Tibial nerve (tissue), 4 donors: ENCODE results near the gene DUSP18.

Experiments used
- CTCF ChIP-seq, 5 experiments: fragments of 200-600 bp in 3 of 5; fragments of 450-650 bp in 2 of 5; sonication (generic) in 3 of 5; IDR thresholded peaks; one replicate each; pipeline ENCODE4 v1.5.1; 2016 to 2019; ENCODE audit warnings: antibody characterized with exemption in 5 of 5, mild to moderate bottlenecking in 3 of 5, moderate library complexity in 2 of 5
- EP300 ChIP-seq, 2 donors: sonication (generic); formaldehyde crosslinking; IDR thresholded peaks; one replicate each; pipeline ENCODE4 v1.6.1; 2017; ENCODE audit warnings: antibody characterized with exemption in 2 of 2, mild to moderate bottlenecking in 1 of 2
- POLR2A ChIP-seq, 2 donors: fragments of 450-650 bp; IDR thresholded peaks; one replicate each; pipeline ENCODE4 v1.6.1; 2017; ENCODE audit warnings: antibody characterized with exemption in 2 of 2, mild to moderate bottlenecking in 2 of 2, moderate library complexity in 2 of 2

- TF ChIP-seq CTCF (IDR thresholded peaks at IDR 0.05) (no peak), EP300 (IDR thresholded peaks at IDR 0.05) (no peak), POLR2A (IDR thresholded peaks at IDR 0.05) (no peak)
These were observed 28.4 kb upstream of the DUSP18 start for GRCh38 chr22:30695871-30696655.
